Stimulated activated CD4-positive, alpha-beta T cell treated with anti-CD3 and anti-CD28 coated beads, Interleukin-4, amount 100 ng/mL, for 4 hours (primary cell): ENCODE measurements around the gene SMARCB1.

Source experiments
- DNase-seq, 2 experiments: peaks; one replicate each; pipeline ENCODE4 v3.0.0-alpha.2; 2020

Gene SMARCB1

DNA sequence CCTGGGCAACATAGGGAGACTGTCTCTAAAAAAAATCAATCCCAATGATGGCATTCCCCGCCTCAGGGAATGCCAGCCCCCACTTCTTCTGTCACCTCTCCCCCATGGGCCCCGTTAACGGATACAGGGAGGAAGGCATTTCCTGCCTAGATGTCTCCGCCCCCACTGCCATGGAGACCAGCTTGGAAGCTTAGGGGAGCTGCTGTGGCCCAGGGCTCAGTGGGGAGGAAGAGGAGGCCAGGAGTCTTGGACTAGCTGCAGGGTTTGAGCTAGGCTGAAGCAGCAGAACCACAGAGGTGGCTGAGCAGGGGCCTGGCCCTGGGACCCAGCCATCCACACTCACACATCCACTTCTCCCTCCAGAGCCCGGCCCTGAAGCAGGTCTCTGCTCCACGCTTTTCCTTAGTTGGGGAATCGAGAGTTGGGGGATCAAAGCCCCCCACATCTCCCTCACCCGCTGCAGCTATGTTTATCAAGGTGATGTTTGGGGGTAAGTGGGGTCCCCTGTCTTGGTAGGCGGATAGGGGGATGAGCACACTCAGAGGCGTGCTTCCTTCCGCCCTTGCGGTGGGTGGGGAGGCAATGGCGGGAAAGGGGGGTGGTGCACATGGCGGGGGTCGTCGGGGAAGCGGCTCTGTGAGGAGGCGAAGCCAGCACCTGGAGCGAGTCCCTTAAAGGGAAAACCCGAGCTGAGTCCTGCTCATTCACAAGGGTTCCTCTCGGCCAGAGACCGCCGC is 23.8 kb upstream of the SMARCB1 start, which contains the start of gene C22orf15:
TSS of gene C22orf15 (plus strand) at position 149 of the 737 bp plus-strand sequence. CDS start at position 466, 317 bp downstream.
- no peak for DNase-seq

DNA sequence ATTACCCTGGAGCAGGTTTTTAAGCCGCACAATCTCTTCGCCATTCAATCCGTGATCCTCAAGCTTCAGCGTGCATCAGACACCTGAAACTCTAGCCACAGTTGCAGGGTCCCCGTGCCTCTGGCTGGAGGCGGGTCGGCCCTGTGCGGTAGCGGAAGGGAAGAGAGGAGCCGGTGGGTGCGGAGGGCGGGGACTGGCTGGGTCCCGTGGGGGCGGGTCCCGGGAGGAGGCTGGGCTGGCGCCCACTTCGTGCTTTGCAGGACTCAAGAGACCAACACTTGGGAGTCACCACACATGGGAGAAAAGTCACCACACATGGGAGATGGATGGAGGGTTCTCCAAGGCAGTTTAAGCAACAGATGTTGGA is 23.2 kb upstream of the SMARCB1 start:
- peak; percentile 52 to 63 for DNase-seq

DNA sequence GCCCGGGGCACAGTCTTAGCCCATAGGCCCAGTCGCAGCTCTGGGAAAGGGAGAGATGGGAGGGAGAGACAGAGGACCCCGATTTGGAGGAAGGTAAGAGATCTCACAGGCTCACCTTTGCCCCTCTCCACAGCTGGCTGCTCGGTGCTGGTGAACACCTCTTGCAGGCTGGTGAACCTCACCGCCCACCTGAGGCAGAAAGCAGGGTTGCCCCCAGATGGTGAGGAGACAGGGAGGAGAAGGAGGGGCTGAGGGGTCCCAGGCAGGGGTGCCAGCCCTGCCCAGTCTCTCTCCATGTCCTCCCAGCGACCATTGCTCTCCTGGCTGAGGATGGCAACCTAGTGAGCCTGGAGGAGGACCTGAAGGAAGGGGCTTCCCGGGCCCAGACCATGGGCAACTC is 22.8 kb upstream of the SMARCB1 start:
- DNase-seq: no peak

DNA sequence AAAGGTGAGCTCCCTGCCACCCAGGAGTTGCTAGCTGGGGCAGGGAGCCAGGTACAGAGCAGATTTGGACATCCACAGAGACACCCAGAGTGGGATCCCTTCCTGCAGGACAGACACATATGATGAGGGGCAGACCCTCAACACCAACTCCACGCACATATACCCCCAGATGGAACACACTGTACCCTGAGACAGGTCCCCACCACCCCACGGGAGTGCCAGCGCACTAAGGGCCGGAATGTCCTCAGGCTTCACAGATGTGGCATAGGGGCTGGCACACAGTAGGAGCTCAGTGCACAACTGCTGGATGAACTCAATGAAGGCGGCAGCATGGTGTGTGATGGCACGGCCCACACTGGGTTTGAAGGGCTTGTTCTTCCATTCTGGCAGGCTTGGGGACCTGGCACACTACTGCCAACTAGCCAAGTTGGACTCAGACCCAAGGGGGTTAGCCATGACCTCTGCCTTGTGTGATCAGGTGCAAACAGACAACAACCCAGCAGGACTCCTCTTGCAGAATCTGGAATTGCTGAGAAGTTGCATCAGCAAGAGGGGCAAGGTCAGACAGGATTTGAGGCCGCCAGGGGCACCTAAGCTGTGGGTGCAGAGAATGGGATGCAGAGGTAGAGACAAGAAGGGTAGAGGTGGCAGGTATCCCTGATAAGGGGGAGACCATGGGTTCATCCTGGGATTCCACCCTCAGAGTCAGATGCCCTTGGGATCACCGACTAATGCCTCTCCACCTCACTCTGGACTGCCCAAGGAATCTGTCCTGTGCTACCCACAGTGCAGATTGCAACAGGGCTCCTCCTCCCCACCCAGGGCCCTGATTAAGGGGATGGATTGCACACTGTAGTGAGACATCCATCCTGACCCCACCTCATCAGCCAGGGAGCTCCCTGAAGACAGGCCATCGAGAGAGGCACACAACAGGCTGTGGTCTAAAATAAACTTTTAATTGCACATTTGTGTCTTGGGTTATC is 21.6 kb upstream of the SMARCB1 start:
- no peak for DNase-seq

DNA sequence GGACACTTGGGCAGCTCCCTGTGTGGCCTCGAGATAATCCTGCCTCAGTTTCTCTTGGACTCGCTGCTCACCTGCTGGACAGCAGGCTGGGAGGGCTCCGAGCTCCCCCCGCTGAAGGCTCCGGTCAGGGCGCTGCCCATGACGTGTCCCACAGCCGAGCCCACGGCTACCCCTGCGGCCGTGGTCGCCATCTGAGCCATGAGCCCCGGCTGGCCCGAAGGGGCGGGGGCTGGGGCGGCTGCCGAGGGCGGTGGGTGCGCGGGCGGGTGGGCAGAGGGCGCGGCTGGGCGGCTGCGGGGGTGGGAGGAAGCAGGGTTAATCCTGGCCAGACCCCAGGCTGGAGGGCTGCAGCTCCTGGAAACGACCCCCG is 19.5 kb upstream of the SMARCB1 start:
- DNase-seq: no peak

DNA sequence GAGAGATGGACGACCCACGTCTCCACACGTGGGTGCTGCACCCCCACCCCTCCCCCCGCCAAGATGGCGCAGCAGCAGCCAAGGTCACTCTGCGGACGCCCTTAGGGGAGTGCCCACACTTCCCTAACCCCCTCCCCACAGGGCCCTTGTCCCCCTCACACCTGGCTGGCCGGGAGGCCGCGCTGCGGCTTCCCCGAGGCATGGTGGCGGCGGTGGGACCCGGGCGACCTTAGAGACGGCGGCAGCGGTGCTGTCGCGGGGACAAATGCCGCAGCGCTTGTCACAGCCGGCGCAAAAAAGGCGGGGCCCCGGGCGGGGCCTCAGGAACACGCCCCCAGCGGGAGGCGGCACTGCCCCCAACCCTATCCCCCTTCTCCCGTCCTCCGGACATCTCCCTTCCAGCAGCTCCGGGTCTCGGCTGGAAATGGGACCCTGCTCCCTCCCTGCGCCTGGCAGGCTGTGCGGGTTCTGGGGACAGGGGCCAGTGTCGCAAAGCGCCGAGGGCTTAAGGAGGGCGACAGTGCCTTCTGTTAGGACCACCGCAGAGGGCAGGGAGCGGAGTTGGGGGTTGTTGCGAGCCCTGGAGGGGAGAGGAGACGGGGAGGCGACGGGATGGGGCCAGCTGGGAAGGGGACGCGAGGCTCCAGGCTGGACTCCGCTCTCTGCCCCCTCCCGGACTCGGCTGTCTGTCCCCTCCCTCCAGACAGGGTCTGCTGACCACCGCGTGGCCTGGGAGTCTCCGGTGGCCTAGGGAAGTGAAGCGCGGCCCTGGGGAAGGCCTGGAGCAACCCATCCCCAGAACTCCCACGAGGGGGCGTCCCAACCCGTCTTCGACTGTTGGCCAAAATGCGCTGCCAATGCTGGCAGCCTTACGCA is 18.9 kb upstream of the SMARCB1 start, which contains the start of gene CHCHD10:
TSS of gene CHCHD10 (minus strand) at position 300 of the 876 bp plus-strand sequence. CDS start at position 202, 98 bp downstream.
- DNase-seq: peak; percentile 67 to 76

DNA sequence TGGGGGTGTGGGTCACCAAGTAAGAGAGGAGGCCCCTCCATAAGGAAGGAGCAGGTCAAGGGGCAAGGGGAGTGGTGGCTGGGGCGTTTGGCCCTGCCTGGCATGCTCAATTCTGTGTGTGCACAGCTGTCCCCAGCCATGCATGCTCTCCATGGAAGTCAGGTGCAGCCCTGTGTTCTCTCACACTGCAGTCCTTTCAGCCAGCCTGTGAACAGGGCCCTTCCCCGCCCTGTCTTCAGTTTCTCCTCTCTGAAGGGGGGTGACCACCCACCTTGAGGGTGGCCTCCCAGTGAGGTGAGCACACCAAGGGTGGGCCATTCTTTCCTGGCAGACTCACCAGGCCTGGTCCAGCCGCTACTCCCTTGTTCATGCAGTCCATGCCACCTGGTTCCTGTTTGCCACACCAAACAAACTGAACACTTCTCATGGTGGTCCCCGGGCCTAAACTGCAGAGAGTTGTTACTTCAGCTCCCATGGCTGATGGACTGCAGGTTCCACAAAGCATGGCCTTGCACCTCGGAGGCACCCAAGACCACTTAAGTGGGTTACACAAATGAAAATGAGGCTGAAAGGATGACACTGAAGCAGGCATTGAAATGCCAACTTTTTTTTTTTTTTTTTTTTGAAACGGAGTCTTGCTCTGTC is 17.3 kb upstream of the SMARCB1 start:
- DNase-seq: no peak

DNA sequence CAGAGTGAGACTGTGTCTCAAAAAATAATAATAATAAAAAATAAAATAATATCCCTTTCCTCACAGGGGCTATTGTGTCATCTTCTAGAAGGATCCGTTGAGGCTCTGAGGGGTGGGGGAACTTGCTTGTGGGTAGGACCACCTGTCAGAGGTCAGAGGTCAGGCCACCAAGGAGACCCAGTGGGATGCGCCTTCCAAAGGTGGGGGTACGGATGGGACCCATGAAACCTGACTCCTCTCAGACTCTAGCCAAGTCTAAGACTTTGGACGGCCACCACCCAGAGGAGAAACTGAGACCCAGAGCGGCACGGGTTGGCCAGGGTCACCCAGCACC is 14.5 kb upstream of the SMARCB1 start:
- DNase-seq: no peak

DNA sequence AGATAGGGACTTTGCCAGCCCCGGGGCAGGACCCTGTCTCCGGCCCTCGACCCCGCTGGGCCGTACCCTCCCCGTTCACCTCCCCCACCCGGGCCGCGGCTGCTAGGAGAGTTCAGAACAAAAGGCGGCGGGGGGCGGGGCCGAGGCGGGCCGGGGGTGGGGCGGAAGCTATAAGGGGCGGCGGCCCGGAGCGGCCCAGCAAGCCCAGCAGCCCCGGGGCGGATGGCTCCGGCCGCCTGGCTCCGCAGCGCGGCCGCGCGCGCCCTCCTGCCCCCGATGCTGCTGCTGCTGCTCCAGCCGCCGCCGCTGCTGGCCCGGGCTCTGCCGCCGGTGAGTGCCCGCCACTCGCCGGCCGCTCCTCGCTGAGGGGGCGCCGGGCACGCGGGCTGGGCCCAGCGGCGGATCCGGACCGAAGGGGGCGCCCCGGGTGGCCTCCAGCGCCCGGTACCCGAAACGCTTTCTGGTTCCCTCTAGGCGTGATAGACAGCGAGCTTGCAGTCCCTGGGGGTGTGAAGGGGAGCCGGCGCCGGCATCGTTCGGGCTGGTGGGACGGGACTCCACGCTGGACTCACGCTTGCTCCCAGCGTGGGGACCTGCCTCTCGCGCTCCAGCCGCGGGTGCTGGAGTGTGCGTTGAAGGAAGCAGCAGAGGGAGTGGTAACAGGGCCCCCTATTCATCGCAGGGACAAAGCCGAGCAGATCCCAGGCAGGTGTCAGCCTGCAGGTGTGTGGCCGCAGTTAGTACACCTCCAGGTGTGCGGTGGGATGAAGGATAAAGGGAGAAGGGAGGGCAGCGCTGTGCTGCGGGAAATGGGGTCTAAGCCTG is 13.9 kb upstream of the SMARCB1 start, which contains the start of gene MMP11:
TSS of gene MMP11 (plus strand) at position 201 of the 825 bp plus-strand sequence. CDS start at position 223, 22 bp downstream.
- peak; percentile 40 to 66 for DNase-seq

DNA sequence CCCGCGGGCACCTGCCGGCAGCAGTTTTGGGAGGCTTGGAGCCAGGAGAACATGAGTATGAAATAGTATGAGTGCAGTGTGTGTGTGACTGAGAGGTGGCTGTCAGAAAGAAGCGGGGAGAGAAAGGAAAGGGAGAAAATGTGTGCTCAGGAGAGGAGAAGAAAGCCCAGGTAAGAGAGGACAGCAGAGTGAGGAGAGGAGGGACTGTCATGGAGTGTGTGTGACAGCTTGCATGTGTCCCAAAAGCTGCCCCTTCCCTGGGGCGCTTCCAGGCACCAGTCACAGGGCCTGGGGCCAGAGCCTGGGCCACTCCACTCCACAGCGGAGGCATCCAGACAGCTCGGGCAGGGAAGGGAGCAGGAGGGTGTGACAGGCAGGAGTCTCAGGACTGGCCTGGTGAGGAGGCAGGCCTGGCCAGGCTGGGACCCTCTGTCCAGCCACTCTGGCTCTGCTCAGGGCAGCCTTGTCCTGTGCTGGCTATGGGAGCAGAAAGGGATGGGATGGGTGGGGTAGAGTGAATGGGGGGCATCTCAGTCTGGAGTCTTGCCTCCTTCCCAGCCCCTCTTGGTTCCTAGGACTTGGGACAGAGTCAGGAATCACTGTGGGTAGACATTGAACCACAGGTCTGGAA is 13.2 kb upstream of the SMARCB1 start:
- DNase-seq: no peak

DNA sequence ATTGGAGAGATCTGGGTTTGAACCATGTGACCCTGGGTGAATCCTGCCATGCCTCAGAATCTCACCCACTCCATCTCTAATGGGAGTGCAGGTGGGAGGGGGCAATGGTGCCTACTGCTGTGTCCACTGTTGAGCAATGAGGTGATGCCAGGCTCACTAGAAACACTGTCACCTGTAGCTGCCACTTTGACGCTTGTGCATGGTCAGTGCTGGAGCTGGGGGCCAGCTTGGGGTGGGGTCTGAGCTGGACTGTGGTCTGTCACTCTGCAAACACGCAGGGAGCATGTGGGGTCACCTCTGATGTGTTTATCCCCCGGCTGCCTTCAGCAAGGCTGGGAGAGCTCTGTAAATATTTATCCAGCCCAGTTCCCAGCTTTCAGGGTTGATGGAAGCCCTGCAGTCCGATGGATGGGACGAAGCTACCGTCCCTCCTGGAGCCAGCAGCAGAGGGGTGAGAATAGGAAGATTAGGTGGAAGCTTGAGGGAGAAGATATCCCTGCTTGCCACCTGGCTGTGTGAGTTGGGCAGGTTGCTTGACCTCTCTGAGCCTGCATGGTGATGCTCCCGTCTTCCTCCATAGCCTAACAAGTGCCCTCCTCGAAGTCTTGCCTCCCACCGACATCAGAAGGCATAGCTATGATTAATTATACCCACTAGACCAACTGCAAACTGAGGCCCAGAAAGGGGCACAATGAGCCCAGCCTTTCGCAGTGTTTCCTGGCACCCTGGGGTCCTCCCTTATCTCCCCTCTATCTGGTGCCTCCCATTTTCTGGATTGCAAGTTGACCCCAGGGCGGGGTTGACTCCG is 12.4 kb upstream of the SMARCB1 start:
- no peak for DNase-seq

DNA sequence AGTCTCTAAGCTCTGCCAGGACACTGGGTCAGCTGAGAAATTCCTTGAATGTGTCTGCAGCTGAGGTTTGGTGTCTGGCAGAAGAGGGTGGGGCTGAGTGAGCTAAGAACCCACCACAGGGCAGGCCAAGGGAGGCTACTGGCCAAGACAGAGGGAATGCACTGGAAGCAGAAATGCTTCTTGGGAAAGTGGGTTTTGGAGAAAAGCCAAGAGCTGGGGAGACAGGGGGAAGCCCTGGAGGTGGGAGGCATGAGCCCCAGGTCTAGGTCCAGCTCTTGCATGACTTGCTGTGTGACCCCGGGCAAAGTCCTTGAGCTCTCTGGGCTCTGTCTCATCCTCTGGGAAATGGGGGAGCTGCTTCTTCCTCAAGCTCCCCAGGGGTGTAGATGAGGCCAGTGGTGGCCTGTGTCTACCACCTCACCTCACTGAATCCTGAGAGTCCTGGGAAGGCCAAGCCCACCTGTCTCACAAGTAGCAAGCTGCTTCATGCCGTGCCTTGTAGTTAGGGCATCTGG is 11.8 kb upstream of the SMARCB1 start:
- no peak for DNase-seq

DNA sequence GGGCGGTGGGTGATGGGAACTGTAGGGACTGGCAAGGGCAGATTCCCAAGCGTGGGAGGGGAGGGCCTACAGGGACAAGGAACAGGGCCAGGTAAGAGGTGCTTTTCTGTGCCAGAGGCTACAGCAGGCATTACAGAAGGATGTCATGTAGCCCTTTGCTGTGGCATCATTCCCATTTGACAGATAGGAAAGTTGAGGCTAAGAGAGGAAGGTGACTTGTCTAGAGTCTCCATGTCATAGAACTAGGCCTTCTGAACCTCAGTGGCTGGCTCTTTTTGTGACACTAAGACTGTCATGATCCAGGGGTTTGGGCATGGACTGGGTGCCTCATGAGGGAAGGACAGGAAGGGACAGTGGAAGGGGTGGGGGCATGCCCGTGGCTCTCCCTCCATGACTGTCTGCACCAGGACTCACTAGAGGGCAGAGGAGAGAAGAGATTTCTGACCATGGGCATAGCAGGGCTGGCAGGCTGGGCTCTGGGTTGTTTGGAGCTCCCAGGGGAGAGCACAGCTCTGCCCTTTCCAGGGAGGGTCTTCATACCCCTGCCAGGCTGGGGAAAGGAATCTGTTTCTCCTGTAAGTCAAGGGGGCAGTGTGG is 10.9 kb upstream of the SMARCB1 start:
- DNase-seq: no peak

DNA sequence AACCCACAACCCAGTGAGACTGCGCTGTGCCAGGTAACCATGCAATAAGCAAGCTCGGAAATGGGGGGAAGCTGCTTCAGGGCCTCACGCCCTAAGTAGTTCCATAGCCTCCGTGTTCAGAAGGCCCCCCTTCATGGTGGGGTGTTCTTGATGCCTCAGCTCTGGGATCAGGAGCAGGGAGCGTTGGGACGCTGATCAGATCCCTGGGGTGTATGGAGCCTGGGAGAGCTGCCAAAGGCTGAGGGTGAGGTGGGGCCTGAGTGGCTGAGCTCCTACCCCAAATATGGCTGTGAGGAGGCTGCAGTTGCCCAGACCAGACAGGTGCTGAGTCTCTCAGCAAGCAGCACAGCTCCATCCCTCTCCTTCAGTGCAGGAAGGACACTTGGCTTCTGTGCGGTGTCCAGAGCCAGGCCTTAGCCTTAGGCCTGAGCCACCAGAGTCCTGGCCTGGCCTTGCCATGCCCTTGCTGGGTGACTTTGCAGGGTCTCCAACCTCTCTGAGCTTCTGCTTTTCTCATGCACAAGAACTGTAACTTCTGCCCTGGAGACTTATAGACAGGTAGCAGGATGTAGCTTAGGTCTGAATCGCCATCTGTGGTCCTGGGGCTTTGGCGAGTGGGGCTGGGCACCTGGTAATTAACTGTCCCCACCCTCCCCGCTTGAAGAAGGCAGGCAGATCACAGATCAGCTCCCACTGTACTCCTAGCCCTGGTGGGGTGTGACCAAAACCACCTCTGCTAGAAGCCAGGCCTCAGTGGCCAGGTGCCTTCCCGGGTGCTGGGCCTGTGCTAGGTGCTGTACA is 8.8 kb upstream of the SMARCB1 start:
- DNase-seq: no peak

DNA sequence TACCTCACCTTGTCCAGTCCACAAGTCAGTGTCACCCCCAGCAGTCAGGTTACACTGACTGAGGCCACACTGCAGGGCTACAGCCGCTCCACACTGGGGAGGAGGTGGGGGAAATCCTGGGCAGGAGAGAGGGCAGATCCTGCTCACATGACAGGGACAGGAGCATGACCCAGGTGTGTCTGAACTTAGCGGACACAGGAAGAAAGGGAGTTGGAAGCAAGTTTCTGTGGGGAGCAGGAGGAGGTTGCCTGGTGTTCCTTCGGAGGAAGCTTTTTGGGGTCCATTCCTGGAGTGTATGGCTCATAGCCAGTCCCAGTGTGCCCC is 8.2 kb upstream of the SMARCB1 start:
- DNase-seq: no peak

DNA sequence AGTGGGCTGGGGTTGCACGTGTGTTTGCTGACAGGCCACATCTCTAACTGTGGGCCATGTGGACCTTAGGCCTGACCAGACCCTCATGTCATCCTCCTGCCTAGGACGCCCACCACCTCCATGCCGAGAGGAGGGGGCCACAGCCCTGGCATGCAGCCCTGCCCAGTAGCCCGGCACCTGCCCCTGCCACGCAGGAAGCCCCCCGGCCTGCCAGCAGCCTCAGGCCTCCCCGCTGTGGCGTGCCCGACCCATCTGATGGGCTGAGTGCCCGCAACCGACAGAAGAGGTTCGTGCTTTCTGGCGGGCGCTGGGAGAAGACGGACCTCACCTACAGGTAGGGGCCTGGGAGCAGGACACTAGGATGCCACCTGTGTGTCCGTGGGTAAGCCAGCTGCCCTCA is 7.7 kb upstream of the SMARCB1 start:
- no peak for DNase-seq

DNA sequence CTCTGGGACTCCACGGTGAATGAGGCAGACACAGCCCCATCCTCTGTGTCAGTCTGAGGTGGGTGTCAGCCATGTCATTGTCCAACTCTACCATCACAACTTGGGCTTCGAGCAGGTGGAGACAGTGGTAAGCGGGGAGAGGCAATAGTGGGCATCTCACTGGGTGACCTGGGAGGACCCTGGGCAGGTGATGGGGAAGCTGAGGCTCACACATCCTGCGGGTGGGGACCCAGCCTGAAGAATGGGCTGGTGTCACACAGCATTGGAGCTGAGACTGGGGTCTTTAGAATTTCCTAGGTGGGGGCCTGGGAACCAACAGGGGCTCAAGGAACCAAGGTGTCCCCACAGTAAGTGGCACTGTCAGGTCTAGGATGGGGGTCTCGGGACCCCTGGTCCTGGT is 7.0 kb upstream of the SMARCB1 start:
- no peak for DNase-seq

DNA sequence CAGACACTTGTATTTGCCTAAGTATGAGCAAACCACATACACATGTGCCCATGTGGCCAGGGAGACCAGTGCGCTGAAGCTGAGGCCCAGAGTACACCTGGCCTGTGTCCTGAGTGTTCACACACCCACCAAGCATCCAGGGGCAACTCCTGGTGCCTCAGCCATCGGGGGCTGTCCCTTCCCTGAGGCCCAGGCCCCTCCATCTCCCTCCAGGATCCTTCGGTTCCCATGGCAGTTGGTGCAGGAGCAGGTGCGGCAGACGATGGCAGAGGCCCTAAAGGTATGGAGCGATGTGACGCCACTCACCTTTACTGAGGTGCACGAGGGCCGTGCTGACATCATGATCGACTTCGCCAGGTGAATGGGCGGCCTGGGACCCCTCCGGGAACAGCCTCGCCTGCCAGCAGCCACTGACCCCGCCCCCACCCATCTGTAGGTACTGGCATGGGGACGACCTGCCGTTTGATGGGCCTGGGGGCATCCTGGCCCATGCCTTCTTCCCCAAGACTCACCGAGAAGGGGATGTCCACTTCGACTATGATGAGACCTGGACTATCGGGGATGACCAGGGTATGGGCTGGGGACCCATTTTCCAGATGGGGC is 6.5 kb upstream of the SMARCB1 start:
- DNase-seq: no peak
